Measurements from ENCODE around the gene SOX13.
"Not testable (repeated sequence)": the region's sequence is repeated elsewhere in the genome, so short reads cannot be mapped to it uniquely, and the experiment has no call there.

SOX13 gene

DNA sequence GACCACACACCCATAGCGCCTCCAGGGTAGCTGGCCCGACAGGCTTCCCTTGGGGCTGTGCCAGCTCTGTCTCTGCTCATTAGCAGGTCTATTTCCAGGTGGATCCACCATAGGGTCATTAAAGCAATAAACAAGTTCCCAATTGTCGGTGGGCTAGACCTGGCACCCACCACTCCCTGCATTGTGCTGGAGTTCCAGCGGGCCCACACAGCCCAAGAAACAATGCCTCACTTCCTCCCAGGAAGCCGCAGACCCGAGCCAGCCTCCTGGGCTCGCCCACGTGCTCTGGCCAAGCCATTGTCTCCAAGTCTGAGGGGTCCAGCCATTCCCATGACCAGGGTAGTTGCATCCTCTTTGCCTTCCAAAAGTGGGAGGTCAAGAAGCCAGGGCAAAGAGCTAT lies 27.5 kb upstream of the SOX13 start:
- DNase-seq (ENCODE audit: low read depth, low spot score): no peak
- H3K4me3 ChIP-seq (ENCODE audit: insufficient read length, low read depth): no peak overlapping the region
- no peaks in the 10 kb centered on the region for H3K9me3 ChIP-seq (ENCODE audit: insufficient read depth, low read length)
- no peak overlapping the region for H3K9ac ChIP-seq (ENCODE audit: insufficient read length, low read depth)
- no peaks in the 10 kb centered on the region for H3K36me3 ChIP-seq (ENCODE audit: insufficient read depth, insufficient read length, low read length)
- TF ChIP-seq SUZ12 (IDR thresholded peaks at IDR 0.05; ENCODE audit: extremely low read depth, insufficient read depth, insufficient read length) (no peak), YY1 (IDR thresholded peaks at IDR 0.05; ENCODE audit: insufficient read depth, insufficient read length) (no peak), ZNF274 (IDR thresholded peaks at IDR 0.05; ENCODE audit: low read depth, low read length) (no peak)
- no peaks in the 10 kb centered on the region for H3K27me3 ChIP-seq (ENCODE audit: insufficient read depth, insufficient read length)
- peaks cover 12% of the 10 kb centered on the region for H3K4me1 ChIP-seq (ENCODE audit: insufficient read depth, insufficient read length)

DNA sequence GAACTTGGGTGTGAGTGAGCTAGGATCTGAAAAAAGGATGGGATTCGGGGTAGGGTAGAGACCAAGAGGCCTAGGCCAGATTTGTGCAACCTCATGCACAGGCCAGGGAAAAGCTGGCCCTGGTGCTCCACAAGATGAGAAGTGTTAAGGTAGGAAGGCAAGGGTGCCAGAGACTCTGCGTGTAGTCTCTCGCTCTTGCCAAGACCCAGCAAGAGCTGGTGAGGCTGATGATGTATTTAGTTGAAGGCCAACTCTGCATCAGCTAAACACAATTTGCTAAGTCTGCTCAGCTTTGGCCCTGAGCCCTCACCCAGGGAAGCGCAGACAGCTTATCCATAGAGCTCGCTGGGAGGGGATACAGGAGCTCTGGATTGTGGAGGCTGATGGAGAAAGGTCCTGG lies 26.6 kb upstream of the SOX13 start:
- no peak overlapping the region for H3K9ac ChIP-seq (ENCODE audit: insufficient read length, low read depth)
- no peaks in the 10 kb centered on the region for H3K27me3 ChIP-seq (ENCODE audit: insufficient read depth, insufficient read length)
- TF ChIP-seq ZNF274 (IDR thresholded peaks at IDR 0.05; ENCODE audit: low read depth, low read length) (no peak), SUZ12 (IDR thresholded peaks at IDR 0.05; ENCODE audit: extremely low read depth, insufficient read depth, insufficient read length) (no peak), YY1 (IDR thresholded peaks at IDR 0.05; ENCODE audit: insufficient read depth, insufficient read length) (no peak)
- H3K4me1 ChIP-seq (ENCODE audit: insufficient read depth, insufficient read length): peaks cover 9% of the 10 kb centered on the region
- no peak overlapping the region for H3K4me3 ChIP-seq (ENCODE audit: insufficient read length, low read depth)
- H3K36me3 ChIP-seq (ENCODE audit: insufficient read depth, insufficient read length, low read length): no peaks in the 10 kb centered on the region
- no peaks in the 10 kb centered on the region for H3K9me3 ChIP-seq (ENCODE audit: insufficient read depth, low read length)
- no peak for DNase-seq (ENCODE audit: low read depth, low spot score)

DNA sequence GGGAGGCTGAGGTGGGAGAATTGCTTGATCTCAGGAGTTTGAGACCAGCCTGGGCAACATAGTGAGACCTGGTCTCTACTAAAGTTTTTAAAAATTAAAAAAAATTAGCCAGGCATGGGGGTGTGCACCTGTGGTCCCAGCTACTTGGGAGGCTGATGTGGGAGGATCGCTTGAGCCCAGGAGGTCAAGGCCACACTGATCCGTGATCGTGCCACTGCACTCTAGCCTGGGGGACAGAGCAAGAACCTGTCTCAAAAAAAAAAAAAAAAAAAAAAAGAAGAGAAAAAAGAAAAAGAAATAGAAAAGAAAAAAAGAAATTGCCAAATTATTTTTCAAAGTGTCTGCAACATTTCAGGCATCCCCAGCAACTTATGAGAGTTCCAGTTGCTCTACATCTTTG lies 24.1 kb upstream of the SOX13 start:
- H3K4me3 ChIP-seq (ENCODE audit: insufficient read length, low read depth); H3K9ac ChIP-seq (ENCODE audit: insufficient read length, low read depth); H3K9me3 ChIP-seq (ENCODE audit: insufficient read depth, low read length); H3K36me3 ChIP-seq (ENCODE audit: insufficient read depth, insufficient read length, low read length); H3K4me1 ChIP-seq (ENCODE audit: insufficient read depth, insufficient read length); H3K27me3 ChIP-seq (ENCODE audit: insufficient read depth, insufficient read length); DNase-seq (ENCODE audit: low read depth, low spot score): not testable (repeated sequence)

DNA sequence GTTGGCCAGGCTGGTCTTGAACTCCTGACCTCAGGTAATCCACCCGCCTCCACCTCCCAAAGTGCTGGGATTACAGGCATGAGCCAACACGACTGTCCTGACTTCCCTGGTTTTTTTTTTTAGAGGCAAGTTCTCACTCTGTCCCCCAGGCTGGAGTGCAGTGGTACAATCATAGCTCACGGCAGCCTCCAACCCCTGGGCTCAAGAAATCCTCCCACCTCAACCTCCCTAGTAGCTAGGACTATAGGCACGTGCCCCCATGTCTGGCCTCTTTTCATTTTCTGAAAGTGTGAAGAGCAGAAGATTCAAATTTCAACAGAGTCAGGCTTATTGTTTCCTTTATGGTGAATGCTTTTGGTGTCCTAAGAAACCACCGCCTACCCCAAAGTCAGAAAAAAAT lies 21.7 kb upstream of the SOX13 start:
- Histone ChIP-seq H3K4me3 (ENCODE audit: insufficient read length, low read depth) (no peak overlapping the region), H3K36me3 (ENCODE audit: insufficient read depth, insufficient read length, low read length) (no peaks in the 10 kb centered on the region), H3K9ac (ENCODE audit: insufficient read length, low read depth) (no peak overlapping the region), H3K9me3 (ENCODE audit: insufficient read depth, low read length) (no peaks in the 10 kb centered on the region), H3K27me3 (ENCODE audit: insufficient read depth, insufficient read length) (no peaks in the 10 kb centered on the region), H3K4me1 (ENCODE audit: insufficient read depth, insufficient read length) (peaks cover 4% of the 10 kb centered on the region)
- no peak for TF ChIP-seq YY1 (IDR thresholded peaks at IDR 0.05; ENCODE audit: insufficient read depth, insufficient read length)
- TF ChIP-seq ZNF274 (IDR thresholded peaks at IDR 0.05; ENCODE audit: low read depth, low read length): no peak
- TF ChIP-seq SUZ12 (IDR thresholded peaks at IDR 0.05; ENCODE audit: extremely low read depth, insufficient read depth, insufficient read length): no peak
- DNase-seq (ENCODE audit: low read depth, low spot score): no peak

DNA sequence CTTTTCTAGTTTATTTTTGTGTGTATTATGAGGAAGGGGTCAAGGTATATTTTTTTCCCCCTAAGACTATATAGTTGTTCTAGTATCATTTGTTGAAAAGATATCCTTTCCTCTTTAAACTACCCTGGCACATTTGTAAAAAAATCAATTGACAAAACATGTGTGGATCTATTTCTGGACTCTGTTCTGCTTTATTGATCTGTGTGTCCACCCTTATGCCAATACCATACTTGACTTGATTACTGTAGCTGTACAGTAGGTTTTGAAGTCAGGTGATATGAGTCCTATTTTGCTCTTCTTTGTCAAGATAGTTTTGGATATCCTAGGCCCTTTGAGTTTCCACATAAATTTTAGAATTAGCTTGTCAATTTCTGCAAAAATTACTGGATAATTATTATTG lies 21.2 kb upstream of the SOX13 start:
- no peak overlapping the region for H3K4me3 ChIP-seq (ENCODE audit: insufficient read length, low read depth)
- no peaks in the 10 kb centered on the region for H3K36me3 ChIP-seq (ENCODE audit: insufficient read depth, insufficient read length, low read length)
- H3K9me3 ChIP-seq (ENCODE audit: insufficient read depth, low read length): no peaks in the 10 kb centered on the region
- no peak for DNase-seq (ENCODE audit: low read depth, low spot score)
- H3K4me1 ChIP-seq (ENCODE audit: insufficient read depth, insufficient read length): no peaks in the 10 kb centered on the region
- no peak overlapping the region for H3K9ac ChIP-seq (ENCODE audit: insufficient read length, low read depth)
- TF ChIP-seq SUZ12 (IDR thresholded peaks at IDR 0.05; ENCODE audit: extremely low read depth, insufficient read depth, insufficient read length) (no peak), YY1 (IDR thresholded peaks at IDR 0.05; ENCODE audit: insufficient read depth, insufficient read length) (no peak), ZNF274 (IDR thresholded peaks at IDR 0.05; ENCODE audit: low read depth, low read length) (no peak)
- H3K27me3 ChIP-seq (ENCODE audit: insufficient read depth, insufficient read length): no peaks in the 10 kb centered on the region

DNA sequence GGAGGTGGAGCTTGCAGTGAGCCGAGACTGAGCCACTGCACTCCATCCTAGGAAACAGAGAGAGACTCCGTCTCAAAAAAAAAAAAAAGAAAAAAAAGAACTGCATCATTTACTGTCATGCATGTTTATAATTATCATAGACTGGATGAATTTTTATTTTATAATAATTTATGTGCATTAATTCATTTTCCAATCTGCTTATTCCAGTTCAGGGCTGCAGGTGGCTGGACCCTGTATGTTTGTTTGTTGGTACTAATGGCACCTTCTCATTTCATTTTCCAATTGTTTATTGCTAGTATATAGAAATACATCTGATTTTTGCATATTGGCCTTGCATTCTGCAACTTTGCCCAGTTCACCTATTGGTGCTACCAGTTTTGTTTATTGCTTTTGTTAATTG lies 19.0 kb upstream of the SOX13 start:
- no peak for TF ChIP-seq SUZ12 (IDR thresholded peaks at IDR 0.05; ENCODE audit: extremely low read depth, insufficient read depth, insufficient read length)
- TF ChIP-seq YY1 (IDR thresholded peaks at IDR 0.05; ENCODE audit: insufficient read depth, insufficient read length): no peak
- TF ChIP-seq ZNF274 (IDR thresholded peaks at IDR 0.05; ENCODE audit: low read depth, low read length): no peak

DNA sequence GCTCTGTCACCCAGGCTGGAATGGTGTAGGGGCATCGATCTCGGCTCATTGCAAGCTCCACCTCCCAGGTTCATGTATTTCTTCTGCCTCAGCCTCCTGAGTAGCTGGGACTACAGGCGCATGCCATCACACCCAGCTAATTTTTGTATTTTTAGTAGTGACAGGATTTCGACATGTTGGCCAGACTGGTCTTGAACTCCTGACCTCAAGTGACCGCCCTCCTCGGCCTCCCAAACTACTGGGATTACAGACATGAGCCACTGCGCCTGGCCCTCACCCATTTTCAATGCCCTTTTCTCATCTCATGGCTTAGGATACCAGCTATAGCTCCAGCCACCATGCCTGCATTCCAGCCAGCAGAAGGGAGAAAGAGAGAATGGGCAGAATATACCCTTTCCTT lies 12.9 kb upstream of the SOX13 start:
- H3K9me3 ChIP-seq (ENCODE audit: insufficient read depth, low read length): no peaks in the 10 kb centered on the region
- H3K4me1 ChIP-seq (ENCODE audit: insufficient read depth, insufficient read length): no peaks in the 10 kb centered on the region
- no peak overlapping the region for H3K9ac ChIP-seq (ENCODE audit: insufficient read length, low read depth)
- no peaks in the 10 kb centered on the region for H3K36me3 ChIP-seq (ENCODE audit: insufficient read depth, insufficient read length, low read length)
- no peak for DNase-seq (ENCODE audit: low read depth, low spot score)
- TF ChIP-seq ZNF274 (IDR thresholded peaks at IDR 0.05; ENCODE audit: low read depth, low read length) (no peak), YY1 (IDR thresholded peaks at IDR 0.05; ENCODE audit: insufficient read depth, insufficient read length) (no peak), SUZ12 (IDR thresholded peaks at IDR 0.05; ENCODE audit: extremely low read depth, insufficient read depth, insufficient read length) (no peak)
- no peak overlapping the region for H3K4me3 ChIP-seq (ENCODE audit: insufficient read length, low read depth)
- H3K27me3 ChIP-seq (ENCODE audit: insufficient read depth, insufficient read length): peaks cover 3% of the 10 kb centered on the region

More for the DNA sequence above, 19.0 kb upstream of the SOX13 start:
- Histone ChIP-seq H3K27me3 (ENCODE audit: insufficient read depth, insufficient read length) (no peaks in the 10 kb centered on the region), H3K9ac (ENCODE audit: insufficient read length, low read depth) (no peak overlapping the region), H3K4me1 (ENCODE audit: insufficient read depth, insufficient read length) (no peaks in the 10 kb centered on the region), H3K36me3 (ENCODE audit: insufficient read depth, insufficient read length, low read length) (no peaks in the 10 kb centered on the region), H3K9me3 (ENCODE audit: insufficient read depth, low read length) (no peaks in the 10 kb centered on the region), H3K4me3 (ENCODE audit: insufficient read length, low read depth) (no peak overlapping the region)
- DNase-seq (ENCODE audit: low read depth, low spot score): no peak

DNA sequence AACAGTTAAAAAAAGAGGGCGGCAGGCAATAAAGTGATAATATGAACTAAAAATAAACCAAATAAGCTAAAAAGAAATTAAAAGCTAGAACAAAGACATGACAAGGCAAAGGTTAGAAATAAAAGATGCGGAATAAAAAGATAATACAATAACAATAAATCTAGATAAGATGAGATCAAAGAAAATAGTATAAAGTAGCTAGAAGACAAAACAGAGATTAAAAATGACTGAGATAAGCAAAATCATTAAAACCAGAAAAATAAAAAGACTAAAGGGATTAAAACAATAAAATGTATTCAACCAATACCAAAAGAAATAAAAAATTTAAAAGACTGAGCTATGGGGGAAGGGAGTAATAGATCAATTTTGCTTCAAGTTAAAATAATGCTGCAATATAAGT lies 10.8 kb upstream of the SOX13 start:
- peaks cover 8% of the 10 kb centered on the region for H3K4me1 ChIP-seq (ENCODE audit: insufficient read depth, insufficient read length)
- H3K9me3 ChIP-seq (ENCODE audit: insufficient read depth, low read length): no peaks in the 10 kb centered on the region
- H3K4me3 ChIP-seq (ENCODE audit: insufficient read length, low read depth): no peak overlapping the region
- peaks cover 3% of the 10 kb centered on the region for H3K27me3 ChIP-seq (ENCODE audit: insufficient read depth, insufficient read length)
- TF ChIP-seq YY1 (IDR thresholded peaks at IDR 0.05; ENCODE audit: insufficient read depth, insufficient read length) (no peak), SUZ12 (IDR thresholded peaks at IDR 0.05; ENCODE audit: extremely low read depth, insufficient read depth, insufficient read length) (no peak)
- no peaks in the 10 kb centered on the region for H3K36me3 ChIP-seq (ENCODE audit: insufficient read depth, insufficient read length, low read length)
- H3K9ac ChIP-seq (ENCODE audit: insufficient read length, low read depth): no peak overlapping the region
- DNase-seq (ENCODE audit: low read depth, low spot score): no peak
